Endothelial cell of hepatic sinusoid (primary cell): ENCODE data around the gene DCDC2.
"Not testable (repeated sequence)": the region's sequence is repeated elsewhere in the genome, so short reads cannot be mapped to it uniquely, and the experiment has no call there.

Experiments used
- in situ Hi-C: cut with HindIII; loops from 2 replicates; pipeline ENCODE4 v1.10.0; 2017; ENCODE audit warnings: low sequenced_read_pairs

Gene DCDC2

GRCh38 chr6:24273096-24273870 lies 84.6 kb downstream of the DCDC2 start:
- in situ Hi-C loops: no loop called here

GRCh38 chr6:24272553-24272952 lies 85.3 kb downstream of the DCDC2 start:
- in situ Hi-C loops: no loop called here

GRCh38 chr6:24272148-24272547 lies 85.7 kb downstream of the DCDC2 start:
- in situ Hi-C loops: no loop called here

GRCh38 chr6:24270011-24270410 lies 87.8 kb downstream of the DCDC2 start:
- in situ Hi-C loops: no loop called here

- in situ Hi-C loops: not testable (repeated sequence)
Observed at GRCh38 chr6:24258214-24258613, 99.6 kb downstream of the DCDC2 start.

GRCh38 chr6:24257282-24257681 lies 100.6 kb downstream of the DCDC2 start:
- in situ Hi-C loops: no loop called here

GRCh38 chr6:24255676-24256075 lies 102.2 kb downstream of the DCDC2 start:
- in situ Hi-C loops: no loop called here

GRCh38 chr6:24253360-24253759 lies 104.5 kb downstream of the DCDC2 start:
- in situ Hi-C loops: no loop called here

GRCh38 chr6:24252280-24252679 lies 105.6 kb downstream of the DCDC2 start:
- in situ Hi-C loops: no loop called here

GRCh38 chr6:24251339-24251738 lies 106.5 kb downstream of the DCDC2 start:
- in situ Hi-C loops: no loop called here

- in situ Hi-C loops: no loop called here
Observed at GRCh38 chr6:24249926-24250325, 107.9 kb downstream of the DCDC2 start.

- in situ Hi-C loops: no loop called here
Observed at GRCh38 chr6:24245275-24245674, 112.6 kb downstream of the DCDC2 start.

- in situ Hi-C loops: no loop called here
Observed at GRCh38 chr6:24242924-24243323, 114.9 kb downstream of the DCDC2 start.

- in situ Hi-C loops: not testable (repeated sequence)
Observed at GRCh38 chr6:24241779-24242178, 116.1 kb downstream of the DCDC2 start.

- in situ Hi-C loops: no loop called here
Observed at GRCh38 chr6:24240943-24241342, 116.9 kb downstream of the DCDC2 start.

GRCh38 chr6:24240380-24240928 lies 117.4 kb downstream of the DCDC2 start:
- in situ Hi-C loops: no loop called here

GRCh38 chr6:24238700-24239099 lies 119.2 kb downstream of the DCDC2 start:
- in situ Hi-C loops: no loop called here

- in situ Hi-C loops: not testable (repeated sequence)
Observed at GRCh38 chr6:24236779-24237178, 121.1 kb downstream of the DCDC2 start.

- in situ Hi-C loops: no loop called here
Observed at GRCh38 chr6:24233813-24234442, 123.9 kb downstream of the DCDC2 start.

GRCh38 chr6:24231438-24231977 lies 126.4 kb downstream of the DCDC2 start:
- in situ Hi-C loops: no loop called here

- in situ Hi-C loops: no loop called here
Observed at GRCh38 chr6:24229696-24230405, 128.0 kb downstream of the DCDC2 start.
